ENCODE results near the gene GOLGA1. TPM values are rescaled to one million over a fixed set of nuclear protein-coding genes. Genes with fewer than 3 reads are reported as not detected.

Gene GOLGA1
- total RNA-seq, 1 experiment from 2014 or later: 18.9 TPM

GRCh38 chr9:124884376-124884775 is 56.5 kb downstream of the GOLGA1 start:
- Mint-ChIP-seq H3K27ac (ENCODE audit: unreplicated experiment) (no peak overlapping the region), H3K9me3 (ENCODE audit: unreplicated experiment) (no peaks in the 10 kb centered on the region), H3K27me3 (ENCODE audit: insufficient read depth, unreplicated experiment) (no peaks in the 10 kb centered on the region), H3K4me1 (ENCODE audit: low read depth, unreplicated experiment) (no peaks in the 10 kb centered on the region), H3K4me3 (ENCODE audit: unreplicated experiment) (no peak overlapping the region), H3K36me3 (ENCODE audit: insufficient read depth, unreplicated experiment) (peaks cover 24% of the 10 kb centered on the region)
- intact Hi-C loops (cut with micrococcal nuclease; ENCODE audit: unreplicated experiment): no loop called here
- no peaks in the 10 kb centered on the region for H3K36me3 ChIP-seq (ENCODE audit: control insufficient read depth, insufficient read depth, low read length)
- POLR2A ChIA-PET: no interaction called here
- no peaks in the 10 kb centered on the region for H3K9me3 ChIP-seq
- H3K27me3 ChIP-seq (replicated peaks; ENCODE audit: control insufficient read depth, insufficient read depth, low read length): no peaks in the 10 kb centered on the region
- CTCF ChIA-PET: no interaction called here
- H3K4me3 ChIP-seq (ENCODE audit: low read depth, low read length): no peak overlapping the region
- BruUV-seq (replicated peaks): no TSS peak
- no peaks in the 10 kb centered on the region for H3K4me1 ChIP-seq
- no peak for TF ChIP-seq CTCF (IDR thresholded peaks at IDR 0.05; ENCODE audit: insufficient read depth in 1 of 2, low read depth in 1 of 2, low read length in 1 of 2, severe bottlenecking in 1 of 2, unreplicated experiment in 1 of 2)
- DNase-seq: no peak

GRCh38 chr9:124882231-124882630 is 58.7 kb downstream of the GOLGA1 start:
- no peaks in the 10 kb centered on the region for H3K36me3 ChIP-seq (ENCODE audit: control insufficient read depth, insufficient read depth, low read length)
- no TSS peak for BruUV-seq (replicated peaks)
- ChIA-PET POLR2A (no interaction called here), CTCF (no interaction called here)
- H3K27me3 ChIP-seq (replicated peaks; ENCODE audit: control insufficient read depth, insufficient read depth, low read length): no peaks in the 10 kb centered on the region
- no peaks in the 10 kb centered on the region for H3K9me3 Mint-ChIP-seq (ENCODE audit: unreplicated experiment)
- no peaks in the 10 kb centered on the region for H3K9me3 ChIP-seq
- H3K27ac Mint-ChIP-seq (ENCODE audit: unreplicated experiment): no peak overlapping the region
- H3K4me3 Mint-ChIP-seq (ENCODE audit: unreplicated experiment): no peak overlapping the region
- no peak for DNase-seq
- H3K36me3 Mint-ChIP-seq (ENCODE audit: insufficient read depth, unreplicated experiment): peaks cover 34% of the 10 kb centered on the region
- no peaks in the 10 kb centered on the region for H3K4me1 ChIP-seq
- H3K4me3 ChIP-seq (ENCODE audit: low read depth, low read length): no peak overlapping the region
- no peak for TF ChIP-seq CTCF (IDR thresholded peaks at IDR 0.05; ENCODE audit: insufficient read depth in 1 of 2, low read depth in 1 of 2, low read length in 1 of 2, severe bottlenecking in 1 of 2, unreplicated experiment in 1 of 2)
- H3K4me1 Mint-ChIP-seq (ENCODE audit: low read depth, unreplicated experiment): no peaks in the 10 kb centered on the region
- H3K27me3 Mint-ChIP-seq (ENCODE audit: insufficient read depth, unreplicated experiment): no peaks in the 10 kb centered on the region
- intact Hi-C loops (cut with micrococcal nuclease; ENCODE audit: unreplicated experiment): no loop called here

GRCh38 chr9:124881138-124881743 is 59.6 kb downstream of the GOLGA1 start:
- Histone ChIP-seq H3K4me1 (no peaks in the 10 kb centered on the region), H3K4me3 (ENCODE audit: low read depth, low read length) (no peak overlapping the region), H3K27me3 (replicated peaks; ENCODE audit: control insufficient read depth, insufficient read depth, low read length) (no peaks in the 10 kb centered on the region), H3K36me3 (ENCODE audit: control insufficient read depth, insufficient read depth, low read length) (no peaks in the 10 kb centered on the region; the same call in 1 of the 2 replicates), H3K9me3 (no peaks in the 10 kb centered on the region)
- Mint-ChIP-seq H3K36me3 (ENCODE audit: insufficient read depth, unreplicated experiment) (peaks cover 39% of the 10 kb centered on the region), H3K4me3 (ENCODE audit: unreplicated experiment) (no peak overlapping the region), H3K4me1 (ENCODE audit: low read depth, unreplicated experiment) (no peaks in the 10 kb centered on the region), H3K9me3 (ENCODE audit: unreplicated experiment) (no peaks in the 10 kb centered on the region), H3K27me3 (ENCODE audit: insufficient read depth, unreplicated experiment) (no peaks in the 10 kb centered on the region), H3K27ac (ENCODE audit: unreplicated experiment) (no peak overlapping the region)
- no peak for TF ChIP-seq CTCF (IDR thresholded peaks at IDR 0.05; ENCODE audit: insufficient read depth in 1 of 2, low read depth in 1 of 2, low read length in 1 of 2, severe bottlenecking in 1 of 2, unreplicated experiment in 1 of 2)
- ChIA-PET CTCF (no interaction called here), POLR2A (no interaction called here)
- DNase-seq: no peak
- no TSS peak for BruUV-seq (replicated peaks)
- intact Hi-C loops (cut with micrococcal nuclease; ENCODE audit: unreplicated experiment): no loop called here

All from Caco-2 (cell line).